ENCODE data around the gene GIMAP1.

GIMAP1 gene

DNA sequence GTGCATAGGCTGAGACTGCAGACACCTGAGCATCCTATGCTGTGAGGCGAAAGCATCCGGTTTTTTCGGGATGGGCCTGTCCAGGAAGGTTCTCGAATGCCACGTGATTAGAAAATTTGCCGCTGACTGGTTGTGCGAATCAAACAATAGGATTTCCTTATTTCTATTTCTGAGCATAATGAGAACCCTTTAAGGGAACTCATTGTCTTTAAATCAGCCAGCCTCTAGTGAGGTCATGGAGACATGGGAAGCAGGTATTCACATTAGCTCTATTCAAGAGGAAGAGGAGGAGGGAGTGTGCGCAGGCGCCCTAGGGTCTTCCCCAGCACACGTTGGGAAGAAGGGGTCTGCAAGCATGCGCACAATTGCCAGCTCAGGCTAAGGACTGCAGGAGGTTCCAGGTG is 5.6 kb downstream of the GIMAP1 start:
- Histone ChIP-seq H3K4me1 (ENCODE audit: control insufficient read depth in 2 of 2, insufficient read depth in 2 of 2, low read length in 2 of 2) (no peaks in the 10 kb centered on the region), H3K36me3 (ENCODE audit: control insufficient read depth in 2 of 2, insufficient read depth in 2 of 2, low read length in 2 of 2) (no peaks in the 10 kb centered on the region), H3K27me3 (ENCODE audit: control insufficient read depth in 2 of 2, insufficient read depth in 2 of 2, low read length in 2 of 2) (no peaks in the 10 kb centered on the region), H3K4me3 (ENCODE audit: low read length in 2 of 2) (no peak overlapping the region), H3K9me3 (ENCODE audit: control insufficient read depth in 2 of 2, low read length in 2 of 2) (peaks cover 0 to 4% of the 10 kb centered on the region in 2 donors), H3K27ac (ENCODE audit: low read depth in 2 of 2, low read length in 2 of 2) (peak overlapping the region in 1 of 2 donors; percentile 16), H3K9ac (ENCODE audit: low read depth in 1 of 2, low read length in 2 of 2) (no peak overlapping the region)

DNA sequence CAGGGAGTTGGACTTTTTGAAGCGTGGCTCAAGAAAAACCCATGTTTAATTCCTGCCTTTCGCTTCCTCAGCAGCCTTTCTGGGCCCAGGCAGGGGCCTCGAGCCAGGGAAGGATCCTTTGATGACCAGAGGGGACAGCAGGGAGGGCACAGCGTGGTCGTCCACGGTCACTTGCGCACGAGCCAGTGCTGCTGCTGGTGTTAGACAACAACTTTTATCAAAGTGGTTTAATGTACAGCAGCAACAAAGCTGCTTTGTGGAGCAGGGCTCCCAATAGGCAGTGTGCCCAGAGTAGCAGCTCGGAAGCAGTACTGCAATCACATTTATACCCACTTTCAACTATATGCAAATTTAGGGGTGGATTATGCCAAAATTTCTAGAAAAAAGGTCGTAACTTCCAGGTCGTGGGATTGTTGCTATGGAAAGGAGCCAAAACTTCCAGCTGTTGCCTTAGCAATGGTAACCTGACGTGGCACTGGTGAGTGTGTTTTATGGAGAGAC is 6.1 kb downstream of the GIMAP1 start:
- Histone ChIP-seq H3K4me1 (ENCODE audit: control insufficient read depth in 2 of 2, insufficient read depth in 2 of 2, low read length in 2 of 2) (no peaks in the 10 kb centered on the region), H3K27me3 (ENCODE audit: control insufficient read depth in 2 of 2, insufficient read depth in 2 of 2, low read length in 2 of 2) (no peaks in the 10 kb centered on the region), H3K4me3 (ENCODE audit: low read length in 2 of 2) (no peak overlapping the region), H3K9ac (ENCODE audit: low read depth in 1 of 2, low read length in 2 of 2) (no peak overlapping the region), H3K27ac (ENCODE audit: low read depth in 2 of 2, low read length in 2 of 2) (peak overlapping the region in 1 of 2 donors; percentile 16), H3K36me3 (ENCODE audit: control insufficient read depth in 2 of 2, insufficient read depth in 2 of 2, low read length in 2 of 2) (no peaks in the 10 kb centered on the region), H3K9me3 (ENCODE audit: control insufficient read depth in 2 of 2, low read length in 2 of 2) (peaks cover 0 to 4% of the 10 kb centered on the region in 2 donors)

DNA sequence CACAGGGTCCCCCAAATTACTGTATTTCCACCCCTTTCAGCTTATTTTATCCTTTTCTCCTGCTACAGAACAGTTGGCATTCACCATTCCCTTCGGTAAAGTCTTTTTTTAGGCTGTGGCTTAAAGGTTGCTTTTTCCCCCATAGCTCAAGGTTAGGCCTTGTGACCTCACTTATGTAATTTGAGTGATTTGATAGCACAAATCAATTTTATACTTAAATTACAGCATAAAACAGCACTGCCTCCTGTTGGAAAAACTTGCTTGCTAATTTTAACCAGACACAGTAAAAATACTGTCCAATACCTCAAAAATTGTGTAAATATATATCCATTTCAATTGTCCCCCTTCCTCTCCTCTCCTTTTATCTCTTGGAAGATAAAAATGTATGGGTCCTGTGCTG is 7.1 kb downstream of the GIMAP1 start:
- no peak overlapping the region for H3K9ac ChIP-seq (ENCODE audit: low read depth in 1 of 2, low read length in 2 of 2)

DNA sequence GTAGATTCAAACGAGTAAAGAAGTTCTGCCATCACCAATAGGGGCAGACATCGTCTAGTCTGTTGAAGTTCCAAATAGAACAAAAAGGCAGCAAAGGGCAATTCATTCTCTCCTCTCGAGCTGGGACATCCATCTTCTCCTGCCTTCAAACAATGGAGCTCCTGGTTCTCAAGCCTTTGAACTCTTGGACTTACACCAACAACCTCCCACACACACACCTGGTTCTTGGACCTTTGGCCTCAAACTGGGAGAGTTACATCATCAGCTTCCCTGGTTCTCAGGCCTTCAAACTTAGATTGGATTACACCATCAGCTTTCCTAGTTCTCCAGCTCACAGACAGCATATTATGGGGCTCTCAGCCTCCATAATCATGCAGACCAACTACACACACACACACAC is 11.0 kb downstream of the GIMAP1 start:
- Histone ChIP-seq H3K4me3 (ENCODE audit: low read length in 2 of 2) (no peak overlapping the region), H3K36me3 (ENCODE audit: control insufficient read depth in 2 of 2, insufficient read depth in 2 of 2, low read length in 2 of 2) (no peaks in the 10 kb centered on the region), H3K9me3 (ENCODE audit: control insufficient read depth in 2 of 2, low read length in 2 of 2) (peaks cover 0 to 4% of the 10 kb centered on the region in 2 donors), H3K27ac (ENCODE audit: low read depth in 2 of 2, low read length in 2 of 2) (peak overlapping the region in 1 of 2 donors; percentile 47), H3K9ac (ENCODE audit: low read depth in 1 of 2, low read length in 2 of 2) (no peak overlapping the region), H3K27me3 (ENCODE audit: control insufficient read depth in 2 of 2, insufficient read depth in 2 of 2, low read length in 2 of 2) (no peaks in the 10 kb centered on the region), H3K4me1 (ENCODE audit: control insufficient read depth in 2 of 2, insufficient read depth in 2 of 2, low read length in 2 of 2) (peaks cover 0 to 4% of the 10 kb centered on the region in 2 donors)

More for the DNA sequence above, 7.1 kb downstream of the GIMAP1 start:
- Histone ChIP-seq H3K27ac (ENCODE audit: low read depth in 2 of 2, low read length in 2 of 2) (no peak overlapping the region), H3K4me3 (ENCODE audit: low read length in 2 of 2) (no peak overlapping the region), H3K4me1 (ENCODE audit: control insufficient read depth in 2 of 2, insufficient read depth in 2 of 2, low read length in 2 of 2) (peaks cover 0 to 4% of the 10 kb centered on the region in 2 donors), H3K27me3 (ENCODE audit: control insufficient read depth in 2 of 2, insufficient read depth in 2 of 2, low read length in 2 of 2) (no peaks in the 10 kb centered on the region), H3K36me3 (ENCODE audit: control insufficient read depth in 2 of 2, insufficient read depth in 2 of 2, low read length in 2 of 2) (no peaks in the 10 kb centered on the region), H3K9me3 (ENCODE audit: control insufficient read depth in 2 of 2, low read length in 2 of 2) (peaks cover 0 to 4% of the 10 kb centered on the region in 2 donors)

DNA sequence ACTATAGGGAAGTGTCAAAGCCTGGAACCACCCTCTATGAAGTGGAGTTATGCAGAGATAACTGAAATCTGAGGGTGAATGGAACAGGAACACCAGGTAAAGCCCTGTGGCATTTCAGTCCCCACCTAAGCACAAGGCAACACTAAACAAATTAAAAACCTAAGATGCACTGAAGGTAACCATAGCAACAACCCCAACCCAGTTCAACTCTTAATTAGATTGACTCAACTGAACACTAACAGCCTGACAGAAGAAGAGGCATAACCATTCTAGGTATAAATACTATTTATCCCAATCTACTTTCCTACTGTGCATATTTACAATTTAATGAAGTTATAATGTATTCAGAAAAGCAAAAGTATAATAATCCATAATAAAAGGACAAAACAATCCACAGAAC is 11.6 kb downstream of the GIMAP1 start:
- Histone ChIP-seq H3K27me3 (ENCODE audit: control insufficient read depth in 2 of 2, insufficient read depth in 2 of 2, low read length in 2 of 2) (no peaks in the 10 kb centered on the region), H3K9me3 (ENCODE audit: control insufficient read depth in 2 of 2, low read length in 2 of 2) (peaks cover 0 to 4% of the 10 kb centered on the region in 2 donors), H3K4me1 (ENCODE audit: control insufficient read depth in 2 of 2, insufficient read depth in 2 of 2, low read length in 2 of 2) (peaks cover 0 to 4% of the 10 kb centered on the region in 2 donors), H3K36me3 (ENCODE audit: control insufficient read depth in 2 of 2, insufficient read depth in 2 of 2, low read length in 2 of 2) (no peaks in the 10 kb centered on the region), H3K4me3 (ENCODE audit: low read length in 2 of 2) (no peak overlapping the region), H3K27ac (ENCODE audit: low read depth in 2 of 2, low read length in 2 of 2) (no peak overlapping the region), H3K9ac (ENCODE audit: low read depth in 1 of 2, low read length in 2 of 2) (no peak overlapping the region)

DNA sequence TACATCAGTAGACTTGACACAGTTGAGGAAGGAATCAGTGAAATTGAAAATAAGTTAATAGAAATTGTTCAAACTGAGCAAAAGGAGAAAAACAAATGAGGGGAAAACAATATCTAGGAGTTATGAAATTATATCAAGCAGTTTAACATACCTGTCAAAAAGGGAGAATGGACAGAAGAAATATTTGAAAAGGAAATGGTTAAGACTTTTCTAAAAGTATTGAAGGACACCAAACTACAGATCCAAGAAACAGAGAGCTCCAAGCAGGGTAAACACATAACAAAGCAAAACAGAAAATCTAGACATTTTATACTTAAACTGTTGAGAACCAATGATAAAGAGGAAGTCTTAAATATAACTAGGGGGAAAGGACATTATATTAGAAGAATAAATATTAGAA is 12.2 kb downstream of the GIMAP1 start:
- no peak overlapping the region for H3K27ac ChIP-seq (ENCODE audit: low read depth in 2 of 2, low read length in 2 of 2)
- no peaks in the 10 kb centered on the region for H3K36me3 ChIP-seq (ENCODE audit: control insufficient read depth in 2 of 2, insufficient read depth in 2 of 2, low read length in 2 of 2)
- H3K9ac ChIP-seq (ENCODE audit: low read depth in 1 of 2, low read length in 2 of 2), result no peak overlapping the region
- no peaks in the 10 kb centered on the region for H3K27me3 ChIP-seq (ENCODE audit: control insufficient read depth in 2 of 2, insufficient read depth in 2 of 2, low read length in 2 of 2)
- H3K4me3 ChIP-seq (ENCODE audit: low read length in 2 of 2), result no peak overlapping the region
- H3K9me3 ChIP-seq (ENCODE audit: control insufficient read depth in 2 of 2, low read length in 2 of 2), result peaks cover 0 to 4% of the 10 kb centered on the region in 2 donors
- H3K4me1 ChIP-seq (ENCODE audit: control insufficient read depth in 2 of 2, insufficient read depth in 2 of 2, low read length in 2 of 2), result peaks cover 0 to 4% of the 10 kb centered on the region in 2 donors

DNA sequence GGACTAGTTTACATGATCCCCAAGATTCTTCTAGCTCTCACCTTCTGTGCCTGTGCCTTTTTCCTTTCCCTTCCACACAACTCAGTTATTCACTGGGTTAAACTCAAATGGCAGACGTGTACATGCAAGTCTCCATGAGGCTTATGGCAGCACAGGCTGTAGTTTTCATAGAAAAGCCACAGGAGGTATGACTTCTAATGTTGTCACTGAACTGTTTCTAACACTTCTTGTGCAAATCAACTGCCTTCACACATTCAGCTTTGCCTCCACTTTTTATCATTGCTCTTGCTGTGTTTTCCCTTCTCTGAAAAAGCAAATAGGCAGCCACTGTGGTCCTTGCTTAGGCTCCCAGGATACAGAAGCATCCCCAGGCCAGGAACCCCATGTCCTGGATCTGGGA is 15.5 kb downstream of the GIMAP1 start:
- no peaks in the 10 kb centered on the region for H3K36me3 ChIP-seq (ENCODE audit: control insufficient read depth in 2 of 2, insufficient read depth in 2 of 2, low read length in 2 of 2)
- H3K27ac ChIP-seq (ENCODE audit: low read depth in 2 of 2, low read length in 2 of 2), result peak overlapping the region in 1 of 2 donors; percentile 6
- peaks cover 0 to 4% of the 10 kb centered on the region in 2 donors for H3K4me1 ChIP-seq (ENCODE audit: control insufficient read depth in 2 of 2, insufficient read depth in 2 of 2, low read length in 2 of 2)
- no peak overlapping the region for H3K9ac ChIP-seq (ENCODE audit: low read depth in 1 of 2, low read length in 2 of 2)
- no peak overlapping the region for H3K4me3 ChIP-seq (ENCODE audit: low read length in 2 of 2)
- no peaks in the 10 kb centered on the region for H3K27me3 ChIP-seq (ENCODE audit: control insufficient read depth in 2 of 2, insufficient read depth in 2 of 2, low read length in 2 of 2)
- H3K9me3 ChIP-seq (ENCODE audit: control insufficient read depth in 2 of 2, low read length in 2 of 2), result no peaks in the 10 kb centered on the region

DNA sequence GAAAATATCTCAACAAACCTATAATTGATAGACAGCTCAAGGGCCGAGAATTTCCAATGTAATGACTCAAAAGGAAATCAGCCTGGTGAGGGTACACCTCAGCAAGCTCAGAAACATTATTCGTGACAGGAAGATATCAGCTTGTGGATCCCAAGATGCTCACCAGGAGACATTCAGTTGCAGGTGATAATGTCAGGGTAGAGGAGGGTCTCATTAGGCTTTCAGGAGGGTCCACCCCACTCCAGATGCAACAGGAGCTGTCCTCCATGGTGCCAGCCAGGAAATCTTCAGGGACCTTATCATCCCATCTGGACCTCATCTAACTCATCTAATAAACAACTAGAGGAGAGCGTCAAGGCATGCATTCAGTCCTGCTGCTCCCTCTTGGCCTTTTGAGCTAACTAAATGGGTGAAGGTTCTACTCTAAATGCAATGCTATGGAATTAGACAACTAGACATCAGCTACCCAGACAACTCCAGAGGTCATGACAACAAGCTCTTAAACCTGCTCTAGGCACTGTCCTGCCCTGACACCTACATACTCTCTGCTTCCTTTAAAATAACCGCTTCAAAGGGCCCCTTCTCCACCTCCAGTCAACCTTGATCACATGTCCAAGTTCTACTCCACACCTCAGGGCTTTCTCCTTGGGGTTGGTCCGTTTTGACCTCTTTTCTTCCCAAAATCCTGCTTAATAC is 16.5 kb downstream of the GIMAP1 start:
- no peak overlapping the region for H3K9ac ChIP-seq (ENCODE audit: low read depth in 1 of 2, low read length in 2 of 2)
- H3K36me3 ChIP-seq (ENCODE audit: control insufficient read depth in 2 of 2, insufficient read depth in 2 of 2, low read length in 2 of 2), result no peaks in the 10 kb centered on the region
- H3K9me3 ChIP-seq (ENCODE audit: control insufficient read depth in 2 of 2, low read length in 2 of 2), result no peaks in the 10 kb centered on the region
- H3K4me1 ChIP-seq (ENCODE audit: control insufficient read depth in 2 of 2, insufficient read depth in 2 of 2, low read length in 2 of 2), result no peaks in the 10 kb centered on the region
- H3K4me3 ChIP-seq (ENCODE audit: low read length in 2 of 2), result no peak overlapping the region
- H3K27ac ChIP-seq (ENCODE audit: low read depth in 2 of 2, low read length in 2 of 2), result no peak overlapping the region
- H3K27me3 ChIP-seq (ENCODE audit: control insufficient read depth in 2 of 2, insufficient read depth in 2 of 2, low read length in 2 of 2), result no peaks in the 10 kb centered on the region

DNA sequence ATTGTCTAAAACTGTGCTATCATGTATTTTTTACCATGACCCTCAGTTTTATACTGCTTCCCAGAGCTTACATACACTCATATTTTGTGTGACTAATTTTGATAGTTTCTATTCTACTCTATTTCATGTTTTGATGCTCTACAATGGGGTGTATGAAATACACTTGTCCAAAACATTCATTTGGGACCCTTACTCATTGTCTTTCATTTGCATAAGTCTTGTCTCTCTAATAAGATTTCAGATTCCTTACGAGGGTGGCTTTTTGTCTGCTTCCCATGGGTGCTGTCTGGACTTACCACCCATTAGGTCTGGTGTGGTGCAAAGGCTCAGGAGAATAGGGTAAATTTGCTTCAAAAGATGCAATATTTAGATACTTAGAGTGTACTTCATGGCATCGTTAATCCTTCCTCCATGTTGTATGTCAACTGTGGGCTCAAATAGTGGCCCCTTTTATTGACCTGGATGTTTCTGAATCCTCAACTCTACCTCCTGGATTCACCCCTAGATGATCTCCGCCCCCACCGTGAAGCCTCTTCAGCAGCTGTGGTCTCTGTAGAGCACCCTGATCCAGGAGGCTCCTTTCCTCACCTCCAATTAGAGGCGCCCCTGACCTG is 17.2 kb downstream of the GIMAP1 start:
- no peaks in the 10 kb centered on the region for H3K27me3 ChIP-seq (ENCODE audit: control insufficient read depth in 2 of 2, insufficient read depth in 2 of 2, low read length in 2 of 2)
- no peaks in the 10 kb centered on the region for H3K4me1 ChIP-seq (ENCODE audit: control insufficient read depth in 2 of 2, insufficient read depth in 2 of 2, low read length in 2 of 2)
- no peak overlapping the region for H3K4me3 ChIP-seq (ENCODE audit: low read length in 2 of 2)
- no peak overlapping the region for H3K27ac ChIP-seq (ENCODE audit: low read depth in 2 of 2, low read length in 2 of 2)
- no peaks in the 10 kb centered on the region for H3K36me3 ChIP-seq (ENCODE audit: control insufficient read depth in 2 of 2, insufficient read depth in 2 of 2, low read length in 2 of 2)
- no peaks in the 10 kb centered on the region for H3K9me3 ChIP-seq (ENCODE audit: control insufficient read depth in 2 of 2, low read length in 2 of 2)
- no peak overlapping the region for H3K9ac ChIP-seq (ENCODE audit: low read depth in 1 of 2, low read length in 2 of 2)

DNA sequence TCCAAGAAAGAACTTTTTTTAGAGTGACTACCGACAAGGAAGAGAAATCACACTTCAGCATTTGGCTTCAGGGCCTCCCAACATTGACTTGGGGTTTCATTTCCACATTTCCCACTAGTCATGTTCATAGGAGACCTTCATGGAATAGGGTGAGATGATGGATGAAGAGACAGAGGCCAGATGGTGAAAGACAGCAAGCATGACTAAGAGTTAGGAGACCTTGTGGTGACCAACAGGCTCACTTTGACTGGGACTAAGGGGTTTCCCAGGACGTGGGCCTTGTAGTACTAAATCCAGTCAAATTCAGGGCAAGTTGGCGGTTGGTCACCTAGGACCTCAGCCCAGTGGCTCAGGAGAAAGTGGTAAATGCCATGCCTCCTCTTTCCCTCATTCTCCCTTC is 17.8 kb downstream of the GIMAP1 start:
- H3K4me1 ChIP-seq (ENCODE audit: control insufficient read depth in 2 of 2, insufficient read depth in 2 of 2, low read length in 2 of 2), result no peaks in the 10 kb centered on the region
- H3K9ac ChIP-seq (ENCODE audit: low read depth in 1 of 2, low read length in 2 of 2), result no peak overlapping the region
- H3K4me3 ChIP-seq (ENCODE audit: low read length in 2 of 2), result no peak overlapping the region
- H3K27me3 ChIP-seq (ENCODE audit: control insufficient read depth in 2 of 2, insufficient read depth in 2 of 2, low read length in 2 of 2), result no peaks in the 10 kb centered on the region
- H3K9me3 ChIP-seq (ENCODE audit: control insufficient read depth in 2 of 2, low read length in 2 of 2), result no peaks in the 10 kb centered on the region
- H3K27ac ChIP-seq (ENCODE audit: low read depth in 2 of 2, low read length in 2 of 2), result no peak overlapping the region
- no peaks in the 10 kb centered on the region for H3K36me3 ChIP-seq (ENCODE audit: control insufficient read depth in 2 of 2, insufficient read depth in 2 of 2, low read length in 2 of 2)

Data from mucosa of rectum (tissue), 2 donors.